HG02970 (cell line): ENCODE data around the gene HELZ2.

Experiments
- ATAC-seq: cut with Tn5 transposase; IDR thresholded peaks from one replicate; pipeline ENCODE4 v1.9.1; 2021; ENCODE audit warnings: mild to moderate bottlenecking, moderate library complexity, moderate number of reproducible peaks; ENCODE audit not compliant: unreplicated experiment, low FRiP score

The HELZ2 gene

GRCh38 chr20:63598479-63599395 lies 24.7 kb upstream of the HELZ2 start:
- no peak for ATAC-seq

DNA sequence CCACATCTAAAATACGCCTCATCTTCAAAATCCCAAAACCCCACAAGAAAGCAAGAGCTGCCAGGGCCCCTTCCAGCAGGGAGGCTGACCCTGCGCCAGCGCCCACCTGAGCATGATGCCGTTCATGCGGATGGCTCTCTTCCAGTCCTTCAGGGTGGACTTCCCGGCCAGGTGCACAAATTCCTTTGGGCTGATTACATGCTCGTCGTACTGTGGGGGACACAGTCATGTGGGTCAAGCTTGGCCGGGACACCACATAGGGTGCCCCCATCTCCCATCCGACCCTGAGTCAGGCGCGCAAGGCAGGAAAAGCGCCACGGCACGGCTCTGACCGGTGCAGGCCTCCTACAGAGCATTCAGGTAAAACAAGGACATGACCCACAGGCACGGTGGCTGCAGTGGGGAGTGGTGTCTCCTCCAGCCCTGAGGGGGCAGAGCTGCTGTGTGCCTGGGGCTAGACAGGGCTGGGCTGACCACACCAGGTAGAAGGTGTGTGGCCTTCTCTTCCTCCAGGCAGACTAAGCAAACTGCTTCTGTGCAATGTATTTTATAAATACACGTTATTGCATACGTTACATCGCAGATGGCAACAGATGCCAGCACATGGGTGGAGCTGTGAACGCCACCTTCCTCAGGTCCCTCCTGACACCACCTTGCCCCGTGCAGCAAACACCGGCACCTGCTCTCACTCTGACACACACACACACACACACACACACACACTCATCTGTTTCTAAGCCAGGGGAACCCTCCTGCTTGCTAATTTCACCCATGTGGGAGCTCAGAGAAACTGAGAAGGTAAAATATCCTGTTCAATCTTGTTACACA lies 23.8 kb upstream of the HELZ2 start:
- ATAC-seq = no peak

DNA sequence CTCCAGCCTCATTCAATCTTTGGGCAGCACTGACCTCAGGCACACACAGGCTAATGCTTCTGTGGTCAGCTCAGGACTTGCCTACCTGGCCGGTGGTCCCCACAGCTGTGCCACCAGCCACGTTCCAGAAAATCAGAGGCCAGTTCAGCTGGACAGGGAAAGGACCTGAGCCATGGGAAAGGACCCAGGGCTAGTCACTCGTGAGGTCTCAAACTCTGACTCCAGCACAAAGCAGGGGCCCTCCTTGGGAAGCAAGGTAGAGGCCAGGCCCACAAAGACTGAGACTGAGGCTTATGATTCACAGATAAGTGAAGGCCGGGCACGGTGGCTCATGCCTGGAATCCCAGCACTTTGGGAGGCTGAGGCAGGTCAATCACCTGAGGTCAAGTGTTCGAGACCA lies 22.4 kb upstream of the HELZ2 start:
- no peak for ATAC-seq

- ATAC-seq = no peak
These were observed 21.5 kb upstream of the HELZ2 start for GRCh38 chr20:63595416-63596127.

GRCh38 chr20:63594043-63594561 lies 20.1 kb upstream of the HELZ2 start:
- ATAC-seq = no peak

- ATAC-seq = no peak
These were observed 18.6 kb upstream of the HELZ2 start for GRCh38 chr20:63592661-63593060.

DNA sequence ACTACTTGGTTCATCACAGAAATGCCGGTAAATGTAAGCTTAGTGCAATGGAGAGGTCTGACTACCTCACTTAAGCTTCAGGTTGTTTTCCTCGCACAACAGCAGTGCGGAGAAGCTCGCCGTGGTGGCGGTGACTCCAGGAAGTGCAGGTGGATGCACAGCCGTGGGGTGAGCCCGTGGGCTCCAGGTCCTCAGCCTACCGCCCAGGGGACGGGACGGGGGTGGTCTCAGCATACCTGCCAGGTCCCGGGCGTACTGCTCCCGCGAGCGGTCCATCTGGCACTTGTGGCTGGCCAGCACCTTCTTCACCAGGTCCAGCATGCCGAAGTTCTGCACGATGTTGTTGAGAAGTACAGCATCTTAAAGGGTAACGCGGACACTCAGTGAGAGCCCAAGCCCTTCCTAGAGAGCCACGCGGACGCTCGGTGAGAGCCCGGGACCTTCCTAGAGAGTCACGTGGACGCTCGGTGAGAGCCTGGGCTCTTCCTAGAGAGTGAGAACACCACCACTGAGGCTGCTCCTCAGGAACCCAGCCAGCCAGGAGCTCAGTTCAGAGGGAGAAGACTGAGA lies 17.8 kb upstream of the HELZ2 start:
- ATAC-seq = no peak

DNA sequence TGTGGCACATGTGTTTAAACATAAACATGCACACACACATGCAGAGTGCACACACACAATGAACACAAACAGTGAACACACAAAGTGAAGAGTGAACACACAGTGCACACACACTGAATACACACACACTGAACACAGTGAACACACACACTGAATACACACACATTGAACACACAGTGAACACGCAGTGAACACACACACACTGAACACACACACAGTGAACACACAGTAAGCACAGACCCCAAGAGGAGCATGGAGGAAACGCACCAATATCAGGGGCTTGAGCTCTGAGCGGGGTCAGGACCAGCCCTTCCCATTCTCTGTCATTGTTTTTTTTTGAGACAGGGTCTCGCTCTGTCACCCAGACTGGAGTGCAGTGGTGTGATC lies 17.1 kb upstream of the HELZ2 start:
- ATAC-seq = no peak

GRCh38 chr20:63590218-63591146 lies 16.4 kb upstream of the HELZ2 start:
- no peak for ATAC-seq

DNA sequence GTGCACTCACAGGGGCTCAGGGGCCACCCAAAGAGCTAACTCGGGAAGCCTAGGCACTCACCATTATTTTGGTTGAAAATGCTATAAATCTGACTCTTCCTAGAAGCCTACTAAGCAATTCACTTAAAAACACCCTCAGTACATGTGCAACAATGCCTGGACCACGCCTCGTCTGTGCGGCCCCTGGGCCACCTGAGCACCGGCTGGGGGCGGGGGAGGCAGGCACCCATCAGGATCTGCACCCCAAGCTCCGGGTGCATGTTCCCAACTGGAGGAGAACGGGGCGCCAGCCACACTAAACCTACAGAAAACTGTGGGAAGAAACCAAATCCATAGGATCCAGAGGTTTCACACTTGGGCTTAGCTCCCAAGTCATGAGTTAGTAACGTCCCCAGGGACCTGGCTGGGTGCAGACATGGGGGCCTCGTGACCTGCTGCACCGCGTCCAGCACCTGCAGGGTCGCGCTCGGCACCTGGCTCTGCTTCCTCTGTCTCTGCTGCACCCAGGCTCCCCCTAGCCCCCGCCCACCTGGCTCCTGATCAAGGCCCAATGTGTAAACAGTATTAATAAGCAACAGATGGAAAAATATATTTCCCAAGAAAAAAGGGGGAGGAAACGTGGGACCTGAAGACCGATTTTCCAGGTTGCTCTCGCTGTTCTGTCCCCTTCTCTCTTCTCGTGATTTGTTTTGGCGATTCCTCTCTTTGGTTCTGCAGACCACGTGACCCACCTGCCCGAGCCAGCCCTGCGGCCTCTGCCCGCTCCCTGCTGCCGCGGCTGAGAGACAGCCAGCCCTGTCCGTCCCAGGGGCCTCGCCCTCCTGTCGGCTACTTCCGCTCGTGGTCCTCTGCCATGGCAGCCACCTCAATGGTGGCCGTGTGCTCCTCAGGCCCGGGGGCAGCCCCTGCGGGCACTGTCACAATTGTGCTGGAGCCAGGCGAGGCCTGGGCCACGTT lies 15.5 kb upstream of the HELZ2 start:
- no peak for ATAC-seq

DNA sequence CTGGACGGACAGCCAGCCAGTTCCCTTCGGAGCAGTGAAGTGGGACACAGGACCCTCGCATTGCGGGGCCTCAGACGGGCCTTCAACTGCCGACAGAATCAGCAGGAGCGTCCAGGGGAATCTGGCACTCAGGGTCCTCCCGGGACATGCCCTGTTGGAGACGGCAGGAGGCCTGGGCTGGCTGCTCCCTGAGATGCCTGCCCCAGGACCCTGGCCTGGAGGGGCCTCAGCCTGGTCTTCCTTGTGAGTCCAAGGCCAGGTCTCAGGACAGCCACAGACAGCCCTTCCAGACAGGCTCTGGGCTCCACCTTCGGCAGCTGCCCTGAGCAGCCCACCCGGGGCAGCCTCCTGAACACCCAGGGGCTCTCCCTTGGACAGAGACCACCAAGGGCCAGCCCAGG lies 14.6 kb upstream of the HELZ2 start:
- ATAC-seq = no peak

- no peak for ATAC-seq
These were observed 13.9 kb upstream of the HELZ2 start for GRCh38 chr20:63587776-63588591.

GRCh38 chr20:63587256-63587655 lies 13.2 kb upstream of the HELZ2 start:
- ATAC-seq = no peak

GRCh38 chr20:63586797-63587196 lies 12.8 kb upstream of the HELZ2 start:
- no peak for ATAC-seq

DNA sequence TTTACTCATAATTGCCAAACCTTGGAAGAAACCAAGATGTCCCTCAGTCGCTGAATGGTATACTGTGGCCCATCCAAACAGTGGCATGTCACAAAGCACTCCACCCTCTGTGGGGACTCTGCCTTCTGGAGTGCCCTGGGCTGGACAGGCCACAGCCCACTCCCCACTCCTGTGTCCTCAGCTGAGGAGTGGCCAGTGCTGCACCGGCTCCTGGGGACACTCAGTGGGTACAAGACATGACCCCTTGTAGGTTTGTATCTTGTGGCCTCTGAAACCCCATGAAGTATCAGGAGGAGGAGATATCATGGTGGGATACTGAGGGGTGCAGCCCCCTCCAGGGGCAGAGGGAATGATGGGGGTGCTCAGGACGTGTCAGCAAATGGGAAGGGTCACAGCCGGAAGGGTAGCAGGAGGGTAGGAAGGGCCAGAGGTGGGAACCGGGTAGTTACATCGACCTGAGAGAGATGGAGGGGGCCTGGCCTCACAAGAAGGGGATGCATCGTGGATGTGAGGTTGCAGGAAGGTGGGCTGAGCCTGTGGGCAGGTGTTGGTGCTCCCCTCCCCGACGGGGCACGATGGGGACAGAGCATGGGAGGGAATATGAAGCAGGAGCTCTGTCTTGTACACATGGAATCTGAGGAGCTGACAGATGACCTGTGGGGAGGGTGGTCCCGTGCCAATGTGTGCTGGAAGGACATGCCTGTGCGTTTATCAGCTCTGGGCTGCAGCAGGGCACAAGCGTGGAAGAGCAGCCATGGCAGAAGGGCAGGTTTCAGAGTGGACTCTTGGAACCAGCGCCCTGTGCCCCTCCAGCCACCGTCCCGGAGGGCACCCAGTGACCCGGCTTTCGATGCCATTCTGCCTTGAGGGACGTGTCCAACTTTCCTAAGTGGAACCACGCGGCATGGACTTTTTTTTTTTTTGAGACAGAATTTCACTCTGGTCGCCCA lies 11.9 kb upstream of the HELZ2 start:
- no peak for ATAC-seq

GRCh38 chr20:63582382-63583063 lies 8.5 kb upstream of the HELZ2 start:
- ATAC-seq = no peak
